GM19043 (cell line): Measurements from ENCODE around the gene B3GALT2.

Experiments
- ATAC-seq: cut with Tn5 transposase; IDR thresholded peaks from one replicate; pipeline ENCODE4 v1.9.1; 2021; ENCODE audit warnings: low read depth; ENCODE audit not compliant: unreplicated experiment

B3GALT2 gene

DNA sequence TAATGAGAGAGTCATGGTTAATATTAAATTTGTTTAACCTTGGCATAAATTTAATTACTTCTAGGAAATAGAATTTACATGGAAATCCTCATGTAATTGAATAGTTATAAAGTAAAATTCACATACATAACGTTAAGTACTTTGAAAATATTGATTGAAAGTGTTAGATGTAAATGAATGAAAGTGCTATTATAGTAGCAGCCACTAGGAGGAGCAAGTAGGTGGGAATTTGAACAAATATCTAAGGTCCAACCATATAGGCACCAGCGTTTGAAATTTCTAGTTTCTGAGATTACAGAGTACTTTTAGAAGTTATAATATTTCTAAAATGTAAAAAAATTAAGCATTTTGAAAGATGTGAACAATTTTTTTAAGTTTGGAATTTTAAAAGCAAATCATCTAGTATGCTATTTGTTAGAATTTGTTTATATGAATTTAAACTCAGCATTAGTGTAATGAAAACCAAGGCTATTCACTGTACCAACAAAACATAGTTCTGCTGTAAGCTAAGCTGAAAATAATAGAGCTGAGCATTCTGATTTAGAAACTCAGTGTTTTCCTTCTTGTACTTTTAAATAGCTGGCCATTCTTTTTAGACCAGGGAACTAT is 3.3 kb downstream of the B3GALT2 start:
- peak; percentile 58 for ATAC-seq

- no peak for ATAC-seq
These were observed 4.4 kb downstream of the B3GALT2 start for GRCh38 chr1:193181985-193182384.

GRCh38 chr1:193181536-193181935 is 4.9 kb downstream of the B3GALT2 start:
- no peak for ATAC-seq

DNA sequence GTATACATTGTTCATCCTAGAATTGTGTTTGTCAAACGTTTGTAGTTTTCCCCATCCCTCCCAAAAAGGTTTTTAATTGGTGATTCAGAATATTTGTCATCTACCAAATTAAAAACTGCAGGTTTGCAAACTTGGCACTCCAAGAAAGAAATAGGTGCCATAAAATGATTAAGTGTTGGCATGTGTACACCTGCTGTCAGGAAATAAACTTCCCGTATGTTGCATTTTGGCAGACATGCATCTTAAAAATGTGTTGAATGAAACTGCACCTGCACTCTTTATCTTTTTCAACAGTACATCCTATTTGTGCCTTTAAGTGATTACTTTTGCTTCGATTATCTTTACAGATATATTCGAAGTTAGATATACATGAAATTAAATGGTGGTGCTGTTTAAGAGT is 7.3 kb downstream of the B3GALT2 start:
- no peak for ATAC-seq

GRCh38 chr1:193176788-193177187 is 9.6 kb downstream of the B3GALT2 start:
- ATAC-seq = no peak

DNA sequence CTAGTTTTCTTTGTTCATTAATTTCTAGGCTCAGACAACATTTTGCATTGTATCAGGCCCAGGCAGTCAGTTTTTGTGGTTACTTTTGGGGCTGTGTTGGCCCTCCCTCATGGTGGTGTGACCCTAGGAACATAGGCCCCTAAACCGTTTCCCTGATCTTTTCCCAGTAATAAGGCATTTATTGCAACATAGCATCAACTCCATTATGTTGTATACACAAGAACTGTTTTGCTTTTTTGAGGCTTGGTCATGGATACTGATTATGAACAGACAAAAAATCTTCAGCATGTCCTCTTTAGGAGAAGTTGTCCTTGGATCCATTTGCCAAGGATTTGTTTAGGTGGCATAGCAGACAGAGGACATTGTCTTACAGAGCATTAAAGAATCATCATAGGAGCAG is 10.3 kb downstream of the B3GALT2 start:
- ATAC-seq = no peak

DNA sequence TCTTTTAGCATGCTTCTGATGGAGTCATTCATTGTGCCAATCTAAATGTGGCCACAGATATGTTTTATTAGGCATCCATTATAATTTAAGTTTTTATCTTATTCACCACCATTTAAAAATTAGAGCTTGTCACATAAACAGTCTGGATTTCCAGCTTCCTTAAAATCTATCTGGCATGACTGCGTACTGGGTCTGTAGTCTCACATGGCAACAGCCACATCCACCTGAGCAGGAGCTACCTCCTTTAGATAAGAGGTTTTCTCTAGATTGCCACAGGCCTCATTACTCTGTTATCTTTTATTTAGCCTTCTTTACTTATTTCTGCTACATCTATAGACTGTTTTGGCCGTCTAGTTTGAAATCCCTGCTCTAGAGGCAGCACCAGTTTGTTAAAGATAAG is 29.1 kb downstream of the B3GALT2 start:
- no peak for ATAC-seq

GRCh38 chr1:193156822-193157142 is 29.6 kb downstream of the B3GALT2 start:
- no peak for ATAC-seq

DNA sequence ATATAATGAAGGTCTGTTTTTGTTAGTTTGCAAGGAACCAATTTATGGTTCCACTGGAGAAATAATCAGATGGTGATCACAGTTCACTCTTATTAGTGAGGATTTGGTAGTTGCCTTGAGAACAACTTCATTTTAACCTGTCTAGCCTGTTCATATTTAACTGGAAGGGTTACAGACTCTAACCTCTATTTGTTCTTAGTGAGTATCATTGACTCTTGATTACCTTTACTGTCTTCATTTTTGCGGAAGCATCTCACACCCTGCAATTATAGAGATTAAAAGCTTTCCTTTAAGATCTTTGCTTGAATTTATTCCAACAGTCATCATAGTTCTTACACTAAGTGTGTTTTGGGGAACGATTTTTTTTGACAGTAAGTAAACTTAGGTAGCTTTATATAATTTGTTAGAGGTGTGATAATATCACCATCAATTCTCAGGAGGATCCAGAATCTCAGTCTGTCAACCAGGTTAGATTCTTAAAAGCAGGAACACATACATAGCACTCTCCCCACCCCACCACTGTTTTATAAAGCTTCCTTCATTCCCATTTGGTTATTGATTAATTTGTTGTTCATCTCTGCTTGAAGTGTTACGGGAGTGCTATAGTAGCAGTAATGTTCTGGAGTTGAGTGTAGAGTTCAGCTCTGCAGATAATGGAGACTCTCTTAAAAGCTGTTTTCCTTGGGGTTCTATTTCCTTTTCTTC is 30.1 kb downstream of the B3GALT2 start:
- no peak for ATAC-seq

DNA sequence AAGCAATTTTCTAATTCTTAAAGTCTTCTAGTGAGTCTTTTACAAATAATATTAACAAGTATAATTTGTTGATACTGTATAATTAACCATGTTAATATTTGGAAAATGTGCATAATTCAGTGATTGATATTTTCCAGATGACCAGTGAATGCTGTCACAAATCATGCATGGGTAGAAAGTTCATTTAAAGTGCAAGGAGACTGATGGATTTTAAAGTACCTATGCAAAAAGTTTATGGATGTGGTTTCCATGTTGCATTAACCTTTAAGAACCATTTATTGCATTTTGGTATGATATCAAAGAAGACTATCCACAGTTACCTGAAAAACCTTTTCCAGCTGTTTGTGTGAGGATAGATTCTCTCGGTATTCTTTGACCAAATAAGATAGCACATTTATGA is 41.4 kb downstream of the B3GALT2 start:
- ATAC-seq = no peak

GRCh38 chr1:193144361-193144938 is 42.0 kb downstream of the B3GALT2 start:
- no peak for ATAC-seq

GRCh38 chr1:193143285-193143684 is 43.1 kb downstream of the B3GALT2 start:
- ATAC-seq = no peak

DNA sequence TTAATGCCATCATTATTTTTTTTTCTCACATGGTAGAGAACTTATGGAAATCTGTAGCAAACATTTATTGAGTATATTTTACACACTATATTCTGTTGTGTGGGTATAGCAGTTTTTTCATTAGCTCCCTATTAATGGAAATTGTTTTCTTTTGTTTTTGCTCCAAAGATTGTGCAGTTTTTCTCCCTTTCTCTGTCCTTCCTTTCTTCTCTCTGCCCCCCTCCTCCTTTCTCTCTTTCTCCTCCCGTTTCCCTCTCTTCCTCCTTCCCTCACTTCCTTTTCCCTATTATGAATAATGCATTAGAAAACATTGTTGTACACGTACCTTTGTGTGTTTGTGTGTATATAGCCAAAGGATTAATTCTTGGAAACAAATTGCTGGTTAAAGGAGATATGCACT is 44.0 kb downstream of the B3GALT2 start:
- no peak for ATAC-seq

DNA sequence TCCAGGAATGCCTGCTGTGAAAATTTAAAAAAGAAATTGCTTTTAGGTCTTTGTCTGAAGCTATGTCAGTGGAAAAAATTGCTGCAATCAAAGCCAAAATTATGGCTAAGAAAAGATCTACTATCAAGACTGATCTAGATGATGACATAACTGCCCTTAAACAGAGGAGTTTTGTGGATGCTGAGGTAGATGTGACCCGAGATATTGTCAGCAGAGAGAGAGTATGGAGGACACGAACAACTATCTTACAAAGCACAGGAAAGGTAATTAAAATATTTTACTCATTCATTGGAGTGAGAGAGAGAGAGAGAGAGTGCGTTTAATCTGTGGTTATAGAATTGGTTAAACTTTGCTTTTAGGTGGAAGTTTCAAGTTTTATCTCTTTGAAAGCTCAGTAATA is 44.6 kb downstream of the B3GALT2 start:
- ATAC-seq = no peak

DNA sequence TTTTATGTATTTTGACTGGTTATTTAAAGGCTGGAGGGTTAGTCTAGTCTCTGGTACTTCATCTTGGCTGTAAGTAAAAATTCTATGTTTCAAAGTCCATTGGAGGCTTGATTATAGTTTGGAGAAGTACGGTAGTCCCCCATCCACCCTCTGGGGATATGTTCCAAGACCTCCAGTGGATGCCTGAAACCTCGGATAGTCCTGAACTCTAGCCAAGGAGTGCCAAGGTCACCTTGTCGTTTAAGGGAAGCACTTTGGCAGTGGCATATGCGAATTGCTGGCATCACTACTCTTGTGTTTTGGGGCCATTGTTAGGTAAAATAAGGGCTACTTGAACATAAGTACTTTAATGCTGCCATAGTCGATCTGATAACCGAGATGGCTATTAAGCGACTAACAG is 46.2 kb downstream of the B3GALT2 start:
- no peak for ATAC-seq

DNA sequence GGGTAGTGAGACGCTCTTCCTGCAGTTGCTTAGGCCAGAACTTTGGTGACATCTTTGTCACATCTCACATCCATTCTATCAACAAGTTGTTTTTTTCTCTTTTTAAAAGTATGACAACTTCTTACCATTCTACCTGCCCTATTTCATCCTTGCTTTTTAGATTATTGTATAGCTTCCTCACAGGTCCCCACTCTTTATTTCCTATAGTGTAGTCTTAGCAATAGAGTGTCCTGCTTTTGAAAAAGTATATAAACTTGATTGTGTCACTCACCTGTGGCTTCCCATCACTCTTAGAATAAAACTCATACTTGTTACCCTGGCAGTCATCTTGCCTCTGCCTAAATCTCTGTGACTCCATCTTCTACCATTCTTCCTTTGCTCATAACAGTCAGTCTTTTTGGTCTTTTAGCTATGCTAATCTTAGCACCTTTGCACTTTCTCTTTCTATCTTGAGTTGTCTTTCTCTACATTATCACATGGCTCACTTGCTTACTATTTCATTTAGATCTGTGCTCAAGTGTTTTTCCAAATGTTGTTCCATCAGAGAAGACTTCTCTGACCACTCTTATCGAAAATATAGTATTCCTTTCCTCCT is 55.0 kb downstream of the B3GALT2 start:
- ATAC-seq = no peak
